Activated CD4-positive, alpha-beta T cell treated with anti-CD3 and anti-CD28 coated beads for 36 hours (primary cell): Measurements from ENCODE around the gene DCP1B. TPM values are rescaled to one million over a fixed set of nuclear protein-coding genes. Genes with fewer than 3 reads are reported as not detected.

Experiments
- ATAC-seq: fragments of 200-7000 bp; cut with Tn5 transposase; one replicate; pipeline ENCODE4 v1.10.0; 2021; ENCODE audit warnings: mild to moderate bottlenecking, moderate library complexity
- CTCF ChIA-PET: fragments of 350-600 bp; sonication (Branson Sonifier 250); formaldehyde crosslinking; loops from one replicate; lab custom pipeline; 2021; ENCODE audit warnings: antibody characterized with exemption; lab: Charles Lee
- POLR2A ChIA-PET: fragments of 350-600 bp; sonication (Branson Sonifier 250); formaldehyde crosslinking; loops from one replicate; lab custom pipeline; 2021; ENCODE audit warnings: antibody characterized with exemption, inconsistent platforms; lab: Charles Lee
- DNase-seq: peaks from one replicate; pipeline ENCODE4 v3.0.0-alpha.2; 2020
- H3K27ac Mint-ChIP-seq: one replicate; pipeline ENCODE4 v1.8.0; 2021; ENCODE audit warnings: mixed read lengths
- H3K27me3 Mint-ChIP-seq: one replicate; pipeline ENCODE4 v1.8.0; 2021; ENCODE audit warnings: mixed read lengths
- H3K36me3 Mint-ChIP-seq: one replicate; pipeline ENCODE4 v1.8.0; 2021; ENCODE audit warnings: low read depth, mixed read lengths
- H3K4me1 Mint-ChIP-seq: one replicate; pipeline ENCODE4 v1.8.0; 2021; ENCODE audit warnings: mixed read lengths
- H3K4me3 Mint-ChIP-seq: one replicate; pipeline ENCODE4 v1.8.0; 2021; ENCODE audit warnings: mild to moderate bottlenecking, moderate library complexity, mixed read lengths
- H3K9me3 Mint-ChIP-seq: one replicate; pipeline ENCODE4 v1.8.0; 2021; ENCODE audit warnings: low read depth, mixed read lengths
- intact Hi-C, 2 experiments: fragments of 100-400 bp; cut with DNase I in 1 of 2; cut with micrococcal nuclease in 1 of 2; formaldehyde crosslinking; loops; one replicate each; pipeline versions ENCODE4 v1.14.2 to v1.15.1; 2022 to 2024; cut with DNase I, micrococcal nuclease
- total RNA-seq, 2 experiments: library from RNA; stranded (reverse); gene quantifications; one replicate each; pipeline ENCODE4 v1.2.3, GENCODE V29; 2021

DCP1B gene
- total RNA-seq, 2 experiments from 2014 or later: 14.5 to 16.1 TPM

DNA sequence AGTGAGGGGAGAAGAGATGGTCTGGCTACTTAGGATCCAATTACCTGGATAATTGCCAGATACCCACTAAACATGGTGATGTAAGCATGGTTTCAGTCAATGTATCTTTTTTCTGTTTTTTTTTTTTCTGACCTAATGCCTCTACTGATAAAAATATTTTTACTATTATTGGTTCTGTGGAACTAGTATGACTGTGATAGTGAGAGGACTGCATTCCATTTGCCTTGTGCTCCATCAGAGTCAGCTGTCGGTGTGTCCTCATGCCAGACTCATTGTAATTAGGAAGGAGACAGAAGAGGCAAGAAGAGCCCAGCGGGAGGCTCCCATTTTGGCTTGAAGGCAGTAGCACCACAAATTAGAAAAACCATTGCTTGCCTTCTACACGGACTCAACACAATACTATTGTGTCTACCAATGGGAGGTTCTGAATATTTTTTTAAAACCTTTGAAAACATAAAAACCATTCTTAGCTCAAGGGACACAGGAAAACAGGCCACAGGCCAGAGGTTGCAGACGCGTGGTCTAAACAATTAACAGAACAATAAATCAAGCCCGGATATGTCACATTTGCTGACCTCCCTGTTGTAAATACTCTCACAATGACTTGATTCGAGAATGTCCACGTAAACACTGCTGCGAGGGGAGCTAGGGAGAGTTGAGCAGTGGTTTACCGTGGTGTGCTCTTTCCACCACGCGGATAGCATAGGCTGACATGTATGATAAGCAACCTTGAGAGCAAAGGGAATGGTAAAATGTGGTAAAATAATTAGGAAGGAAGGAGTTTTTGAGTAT, 13.5 kb upstream of the DCP1B start:
- no peak overlapping the region for H3K4me3 Mint-ChIP-seq
- intact Hi-C loops: no loop called here
- ChIA-PET CTCF (interaction anchor here (0.7 to 1.4 kb wide), 5 partner anchors 9 to 17 kb away, joined by 3 to 4 read pairs (median 3); no protein-coding TSS in a partner anchor), POLR2A (interaction anchor here (0.5 kb wide), 1 partner anchor 19 kb away, joined by 4 read pairs; no protein-coding TSS in a partner anchor)
- ATAC-seq (no peak), DNase-seq (no peak)
- H3K27me3 Mint-ChIP-seq: peaks cover 8% of the 10 kb centered on the region
- no peaks in the 10 kb centered on the region for H3K9me3 Mint-ChIP-seq
- H3K36me3 Mint-ChIP-seq: no peaks in the 10 kb centered on the region
- no peak overlapping the region for H3K27ac Mint-ChIP-seq
- peaks cover 6% of the 10 kb centered on the region for H3K4me1 Mint-ChIP-seq

GRCh38 chr12:2016862-2017545, 12.7 kb upstream of the DCP1B start:
- no peak for DNase-seq
- Mint-ChIP-seq H3K9me3 (no peaks in the 10 kb centered on the region), H3K4me1 (peaks cover 6% of the 10 kb centered on the region), H3K27ac (no peak overlapping the region), H3K36me3 (no peaks in the 10 kb centered on the region), H3K4me3 (no peak overlapping the region), H3K27me3 (peaks cover 8% of the 10 kb centered on the region)
- intact Hi-C loops: no loop called here
- ChIA-PET CTCF (interaction anchor here (0.7 to 1.4 kb wide), 3 partner anchors 9 to 18 kb away, joined by 3 to 4 read pairs (median 3); no protein-coding TSS in a partner anchor), POLR2A (no interaction called here)
- peak; percentile 73 for ATAC-seq

DNA sequence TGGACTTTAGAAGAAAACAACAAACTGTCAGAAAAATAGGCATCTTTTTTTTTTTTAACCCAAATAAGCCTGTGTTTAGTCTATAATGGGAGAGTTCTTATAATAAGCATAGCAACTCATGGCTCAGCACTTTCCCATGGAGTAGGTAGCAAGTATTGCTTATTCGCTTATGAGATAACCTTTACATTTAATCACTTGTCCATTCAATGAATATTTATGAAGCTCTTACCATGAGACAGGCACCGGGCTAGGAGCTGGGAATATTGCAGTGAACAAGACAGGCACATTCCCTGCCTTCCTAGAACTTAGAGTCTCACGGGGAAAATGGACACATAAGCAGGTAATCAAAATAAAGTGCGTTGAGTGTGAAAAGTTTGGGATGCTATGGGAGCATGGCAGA, 10.0 kb upstream of the DCP1B start:
- no peak for ATAC-seq
- no peaks in the 10 kb centered on the region for H3K9me3 Mint-ChIP-seq
- ChIA-PET CTCF (interaction anchor here (1.0 kb wide), 1 partner anchor 28 kb away, joined by 3 read pairs; no protein-coding TSS in a partner anchor), POLR2A (no interaction called here)
- no peak overlapping the region for H3K4me3 Mint-ChIP-seq
- intact Hi-C loops: no loop called here
- H3K27me3 Mint-ChIP-seq: peaks cover 8% of the 10 kb centered on the region
- no peak overlapping the region for H3K27ac Mint-ChIP-seq
- no peak for DNase-seq
- H3K36me3 Mint-ChIP-seq: no peaks in the 10 kb centered on the region
- peaks cover 6% of the 10 kb centered on the region for H3K4me1 Mint-ChIP-seq

DNA sequence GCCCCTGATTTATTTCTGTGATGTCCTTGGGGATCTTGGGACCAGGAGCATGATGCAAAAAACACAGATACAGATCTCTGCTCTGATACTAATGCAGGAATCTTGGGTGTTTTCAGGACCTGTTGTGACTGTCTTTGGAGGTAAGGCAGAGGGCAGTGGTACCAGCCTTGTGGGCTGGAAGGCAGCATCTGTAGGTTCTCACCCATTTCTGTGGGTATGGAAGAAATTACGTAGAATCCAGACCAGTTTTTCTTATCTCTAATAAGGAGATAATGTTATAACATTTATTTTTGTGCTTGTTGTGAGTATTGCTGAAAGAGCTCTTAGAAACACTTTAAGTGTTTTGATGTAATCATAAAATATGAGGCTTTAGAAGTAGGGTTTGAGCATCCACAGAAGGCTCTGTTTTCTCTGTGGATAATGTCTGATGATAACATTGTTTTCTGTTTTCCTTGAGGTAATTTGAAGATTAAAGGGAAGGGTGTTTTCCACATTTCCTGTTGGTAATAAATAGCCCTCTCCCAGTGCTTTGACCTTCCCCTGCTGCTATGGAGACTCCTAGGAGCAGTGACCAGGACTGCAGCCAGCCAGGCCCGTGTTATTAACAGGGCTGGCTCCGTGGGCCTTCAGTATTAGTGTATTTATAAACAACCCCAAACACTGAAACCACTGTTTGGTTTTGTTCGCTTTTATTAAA, 9.4 kb upstream of the DCP1B start:
- CTCF ChIA-PET: interaction anchor here (1.1 kb wide), 1 partner anchor 218 kb away, joined by 3 read pairs; no protein-coding TSS in a partner anchor

DNA sequence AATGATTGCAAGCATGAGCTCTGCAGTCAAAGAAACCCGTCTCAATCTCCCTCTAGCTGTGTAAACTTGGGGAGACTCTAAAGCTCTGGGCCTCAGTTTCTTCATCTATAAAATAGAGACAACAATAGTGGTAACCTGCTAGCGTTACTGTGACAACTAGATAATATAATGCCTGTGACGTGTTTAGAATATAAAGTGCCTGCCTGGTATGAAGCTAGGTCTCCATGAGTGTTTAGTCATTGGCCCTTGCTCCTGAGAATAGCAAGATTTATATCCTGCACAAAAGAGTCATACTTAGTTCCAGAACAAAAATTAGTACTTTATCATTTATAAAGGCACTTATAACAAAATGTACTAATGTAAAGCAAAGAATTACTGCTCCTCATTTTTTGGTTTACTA, 8.8 kb upstream of the DCP1B start:
- H3K4me3 Mint-ChIP-seq: no peak overlapping the region
- H3K36me3 Mint-ChIP-seq: no peaks in the 10 kb centered on the region
- no peak for DNase-seq
- peaks cover 6% of the 10 kb centered on the region for H3K4me1 Mint-ChIP-seq
- no peaks in the 10 kb centered on the region for H3K9me3 Mint-ChIP-seq
- ATAC-seq: no peak
- peaks cover 2% of the 10 kb centered on the region for H3K27me3 Mint-ChIP-seq
- H3K27ac Mint-ChIP-seq: no peak overlapping the region
- ChIA-PET CTCF (interaction anchor here (0.6 to 1.1 kb wide), 2 partner anchors 155 to 217 kb away, joined by 3 read pairs; no protein-coding TSS in a partner anchor), POLR2A (no interaction called here)
- intact Hi-C loops: no loop called here

More for the DNA sequence above, 9.4 kb upstream of the DCP1B start:
- no peak overlapping the region for H3K4me3 Mint-ChIP-seq
- H3K27ac Mint-ChIP-seq: no peak overlapping the region
- H3K4me1 Mint-ChIP-seq: peaks cover 6% of the 10 kb centered on the region
- DNase-seq (no peak), ATAC-seq (no peak)
- intact Hi-C loops: no loop called here
- POLR2A ChIA-PET: no interaction called here
- peaks cover 5% of the 10 kb centered on the region for H3K27me3 Mint-ChIP-seq
- no peaks in the 10 kb centered on the region for H3K9me3 Mint-ChIP-seq
- no peaks in the 10 kb centered on the region for H3K36me3 Mint-ChIP-seq

GRCh38 chr12:2011643-2012607, 7.7 kb upstream of the DCP1B start:
- peaks cover 2% of the 10 kb centered on the region for H3K4me1 Mint-ChIP-seq
- intact Hi-C loops: no loop called here
- DNase-seq (no peak), ATAC-seq (no peak)
- ChIA-PET POLR2A (no interaction called here), CTCF (interaction anchor here (0.6 kb wide), 1 partner anchor 409 kb away, joined by 3 read pairs; no protein-coding TSS in a partner anchor)
- no peak overlapping the region for H3K4me3 Mint-ChIP-seq
- no peaks in the 10 kb centered on the region for H3K27me3 Mint-ChIP-seq
- no peak overlapping the region for H3K27ac Mint-ChIP-seq
- no peaks in the 10 kb centered on the region for H3K36me3 Mint-ChIP-seq
- no peaks in the 10 kb centered on the region for H3K9me3 Mint-ChIP-seq

DNA sequence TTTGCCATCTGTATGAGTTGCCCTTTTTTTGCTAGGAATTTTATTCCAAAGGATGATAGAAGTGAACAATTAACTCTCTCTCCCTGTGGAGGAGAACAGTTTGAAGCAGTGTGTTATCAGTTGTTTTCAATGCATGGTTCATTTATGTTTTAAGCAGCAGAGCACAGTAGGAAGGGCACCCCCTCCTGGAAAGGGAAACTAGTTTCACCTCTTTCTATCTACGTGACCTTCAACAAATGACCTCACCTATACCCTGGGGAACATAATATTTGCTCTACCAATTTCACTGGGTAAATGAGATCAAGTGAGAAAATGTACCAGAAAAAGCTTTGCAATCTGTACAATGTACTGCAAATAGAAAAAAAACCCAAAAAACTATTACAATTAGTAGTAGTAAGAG, 5.4 kb upstream of the DCP1B start:
- intact Hi-C loops: loop anchor here in 1 of 2 experiments (10.0 kb wide), 1 partner anchor 865 kb away; the partner anchor contains the start of genes FOXM1 and RHNO1
- peak; percentile 57 for ATAC-seq
- Mint-ChIP-seq H3K4me1 (peaks cover 2% of the 10 kb centered on the region), H3K27me3 (no peaks in the 10 kb centered on the region), H3K9me3 (no peaks in the 10 kb centered on the region), H3K27ac (no peak overlapping the region), H3K36me3 (no peaks in the 10 kb centered on the region), H3K4me3 (no peak overlapping the region)
- ChIA-PET CTCF (interaction anchor here (0.7 to 1.5 kb wide), 2 partner anchors 12 to 1535 kb away, joined by 3 to 7 read pairs; no protein-coding TSS in a partner anchor), POLR2A (no interaction called here)
- no peak for DNase-seq

- ChIA-PET POLR2A (no interaction called here), CTCF (interaction anchor here (0.7 to 2.2 kb wide), 3 partner anchors 11 to 25 kb away, joined by 3 to 7 read pairs (median 3); no protein-coding TSS in a partner anchor)
- DNase-seq: no peak
- Mint-ChIP-seq H3K4me3 (no peak overlapping the region), H3K27ac (no peak overlapping the region), H3K27me3 (no peaks in the 10 kb centered on the region), H3K4me1 (peaks cover 5% of the 10 kb centered on the region), H3K9me3 (no peaks in the 10 kb centered on the region), H3K36me3 (peaks cover 4% of the 10 kb centered on the region)
- intact Hi-C loops: loop anchor here in 1 of 2 experiments (10.0 kb wide), 1 partner anchor 866 kb away; the partner anchor contains the start of genes FOXM1 and RHNO1
- no peak for ATAC-seq
Measured at GRCh38 chr12:2008677-2009076, 4.4 kb upstream of the DCP1B start.

DNA sequence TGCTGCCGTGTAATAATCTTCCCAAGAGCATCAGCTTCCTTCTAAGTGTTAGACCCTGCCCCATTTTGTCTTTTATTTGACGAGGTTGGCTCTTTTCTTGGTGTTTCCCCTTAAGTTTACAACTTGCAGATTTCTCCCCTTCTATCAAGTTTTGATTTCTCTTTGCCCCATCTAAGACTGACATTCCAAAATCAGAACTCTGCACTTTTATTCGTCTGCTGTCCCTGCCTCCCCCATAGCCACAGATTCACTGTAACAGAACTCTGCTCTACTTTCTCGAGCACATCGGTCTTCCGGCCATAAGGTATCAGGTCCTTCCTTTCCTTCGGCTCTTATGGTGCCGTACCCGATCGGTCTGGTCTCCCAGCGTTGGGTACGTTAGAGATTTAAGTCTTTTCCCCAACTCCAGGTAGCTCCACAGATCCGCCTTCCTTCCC, 563 bp downstream of the DCP1B start:
- DNase-seq (no peak), ATAC-seq (no peak)
- POLR2A ChIA-PET: interaction anchor here (0.5 to 1.2 kb wide), 3 partner anchors 8 to 64 kb away, joined by 3 to 6 read pairs (median 4); no protein-coding TSS in a partner anchor
- H3K4me3 Mint-ChIP-seq: peak overlapping the region; percentile 95
- CTCF ChIA-PET: interaction anchor here (0.5 to 1.0 kb wide), 4 partner anchors 46 to 643 kb away, joined by 3 to 4 read pairs (median 4); no protein-coding TSS in a partner anchor
- intact Hi-C loops: loop anchor here (1.0 to 10.0 kb wide), 8 partner anchors 7 to 871 kb away; partner anchors contain the start of genes ADIPOR2 (in 1 of the 2), FOXM1 (in 1 of the 2), ITFG2 (in 1 of the 2) and RHNO1 (in 1 of the 2)
- peak overlapping the region; percentile 99 for H3K27ac Mint-ChIP-seq
- H3K27me3 Mint-ChIP-seq: no peaks in the 10 kb centered on the region
- H3K36me3 Mint-ChIP-seq: peaks cover 4% of the 10 kb centered on the region
- H3K4me1 Mint-ChIP-seq: peaks cover 27% of the 10 kb centered on the region
- no peaks in the 10 kb centered on the region for H3K9me3 Mint-ChIP-seq
